Activated CD4-positive, alpha-beta T cell treated with anti-CD3 and anti-CD28 coated beads, Interleukin-2, amount 10 ng/mL, durations not matched to agents 7 days and 5 days (primary cell): ENCODE data around the gene MKNK1. TPM values are rescaled to one million over a fixed set of nuclear protein-coding genes. Genes with fewer than 3 reads are reported as not detected.

ENCODE experiments used
- CTCF ChIA-PET: fragments of 350-600 bp; sonication (Branson Sonifier 250); formaldehyde crosslinking; loops from one replicate; lab custom pipeline; 2021; ENCODE audit warnings: antibody characterized with exemption; lab: Charles Lee
- POLR2A ChIA-PET: fragments of 350-600 bp; sonication (Branson Sonifier 250); formaldehyde crosslinking; loops from one replicate; lab custom pipeline; 2021; ENCODE audit warnings: antibody characterized with exemption; lab: Charles Lee
- DNase-seq: peaks from one replicate; pipeline ENCODE4 v3.0.0-alpha.2; 2020
- H3K27ac Mint-ChIP-seq: one replicate; pipeline ENCODE4 v1.8.0; 2021; ENCODE audit warnings: mild to moderate bottlenecking, moderate library complexity, mixed read lengths
- H3K27me3 Mint-ChIP-seq: one replicate; pipeline ENCODE4 v1.8.0; 2021; ENCODE audit warnings: mixed read lengths
- H3K36me3 Mint-ChIP-seq: one replicate; pipeline ENCODE4 v1.8.0; 2021; ENCODE audit warnings: low read depth, mixed read lengths
- H3K4me1 Mint-ChIP-seq: one replicate; pipeline ENCODE4 v1.8.0; 2021; ENCODE audit warnings: mixed read lengths
- H3K4me3 Mint-ChIP-seq: one replicate; pipeline ENCODE4 v1.8.0; 2021; ENCODE audit warnings: mild to moderate bottlenecking, moderate library complexity, mixed read lengths
- H3K9me3 Mint-ChIP-seq: one replicate; pipeline ENCODE4 v1.8.0; 2021; ENCODE audit warnings: mixed read lengths
- total RNA-seq, 2 experiments: library from RNA; stranded (reverse); gene quantifications; one replicate each; pipeline ENCODE4 v1.2.3, GENCODE V29; 2021

Gene MKNK1
- total RNA-seq, 2 experiments from 2014 or later: 58.2 to 63.3 TPM

DNA sequence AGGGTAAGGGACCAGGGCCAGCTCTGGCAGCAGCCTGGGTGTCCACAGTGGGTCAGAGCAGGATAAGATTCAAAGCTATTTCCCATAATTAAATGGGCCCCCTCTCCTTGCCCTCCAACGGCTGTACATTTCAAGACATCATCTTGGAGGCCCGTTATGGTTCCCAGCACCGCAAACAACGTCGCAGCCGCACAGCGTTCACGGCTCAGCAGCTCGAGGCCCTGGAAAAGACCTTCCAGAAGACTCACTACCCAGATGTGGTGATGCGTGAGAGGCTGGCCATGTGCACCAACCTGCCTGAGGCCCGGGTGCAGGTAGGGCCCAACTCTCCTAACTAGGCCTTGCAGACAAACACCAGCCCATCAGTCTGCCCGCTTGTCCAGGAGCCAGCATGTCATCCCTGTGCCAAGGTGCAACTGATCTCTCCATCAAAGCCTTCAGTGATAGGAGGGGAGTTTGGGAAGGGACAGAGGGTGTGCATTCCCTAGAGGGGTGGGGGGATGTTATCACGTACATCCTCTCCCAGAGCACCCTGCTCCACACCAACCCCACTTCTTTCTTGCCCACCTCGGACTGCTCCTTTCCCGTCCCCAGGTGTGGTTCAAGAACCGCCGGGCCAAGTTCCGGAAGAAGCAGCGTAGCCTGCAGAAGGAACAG is 93.6 kb downstream of the MKNK1 start:
- Mint-ChIP-seq H3K9me3 (no peaks in the 10 kb centered on the region), H3K4me1 (no peaks in the 10 kb centered on the region), H3K27me3 (no peaks in the 10 kb centered on the region), H3K27ac (no peak overlapping the region), H3K4me3 (no peak overlapping the region), H3K36me3 (no peaks in the 10 kb centered on the region)
- CTCF ChIA-PET: interaction anchor here (1.2 kb wide), 1 partner anchor 28 kb away, joined by 3 read pairs; no protein-coding TSS in a partner anchor
- POLR2A ChIA-PET: no interaction called here
- no peak for DNase-seq

DNA sequence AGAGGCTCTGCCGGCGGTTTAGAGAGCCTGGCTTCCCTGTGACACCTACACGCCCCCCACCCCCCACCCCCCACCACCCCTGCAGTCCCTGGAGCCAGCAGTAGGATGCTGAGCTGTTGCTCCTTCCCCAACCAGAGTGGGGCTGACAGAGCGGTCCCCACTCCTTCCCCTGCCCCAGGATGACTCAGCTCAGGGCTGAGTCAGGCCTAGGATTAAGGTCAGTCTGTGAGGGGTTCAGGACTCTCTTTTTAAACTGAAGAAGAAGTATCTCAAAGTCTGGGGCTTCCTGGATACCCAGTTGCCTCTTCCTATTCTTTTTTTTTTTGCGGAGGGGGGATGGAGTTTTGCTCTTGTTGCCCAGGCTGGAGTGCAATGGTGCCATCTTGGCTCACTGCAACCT is 95.3 kb downstream of the MKNK1 start:
- DNase-seq: no peak
- no peaks in the 10 kb centered on the region for H3K36me3 Mint-ChIP-seq
- H3K27ac Mint-ChIP-seq: no peak overlapping the region
- no peak overlapping the region for H3K4me3 Mint-ChIP-seq
- ChIA-PET POLR2A (no interaction called here), CTCF (interaction anchor here (1.1 kb wide), 1 partner anchor 25 kb away, joined by 3 read pairs; no protein-coding TSS in a partner anchor)
- no peaks in the 10 kb centered on the region for H3K4me1 Mint-ChIP-seq
- H3K9me3 Mint-ChIP-seq: no peaks in the 10 kb centered on the region
- peaks cover 1% of the 10 kb centered on the region for H3K27me3 Mint-ChIP-seq

Other genes with a start within 250 kb of the MKNK1 start
- 1 to 10 TPM; 6.1 to 7.6 TPM for gene FAAH, start 210.0 kb downstream of the MKNK1 start, total RNA-seq
- under 1 TPM in 1 of 2 experiments, not detected in 1; 0.10 TPM for gene DMBX1, start 114.4 kb downstream of the MKNK1 start, total RNA-seq
- gene KNCN, start 52.6 kb downstream of the MKNK1 start, total RNA-seq: not detected
- gene MOB3C, start 12.5 kb upstream of the MKNK1 start, total RNA-seq: 10 to 100 TPM; 19.5 to 21.4 TPM
- gene ATPAF1, start 64.1 kb upstream of the MKNK1 start, total RNA-seq: 10 to 100 TPM; 49.0 to 50.6 TPM
- not detected for gene TEX38, start 67.6 kb upstream of the MKNK1 start, total RNA-seq
- 100 to 1,000 TPM in 1 of 2 experiments, 10 to 100 TPM in 1; 88.1 to 103 TPM for gene EFCAB14, start 114.8 kb upstream of the MKNK1 start, total RNA-seq
- not detected for gene CYP4B1, start 194.8 kb upstream of the MKNK1 start, total RNA-seq